ENCODE data around the gene OR2B3. TPM values are rescaled to one million over a fixed set of nuclear protein-coding genes. Genes with fewer than 3 reads are reported as not detected.

Gene OR2B3
- total RNA-seq, 2 donors from 2014 or later = not detected

- no peaks in the 10 kb centered on the region for H3K9me3 ChIP-seq
- WGBS = 4% methylated on average over 1 of the region's 1 CpG
- intact Hi-C loops (cut with DNase I) = no loop called here
These were observed 20.6 kb upstream of the OR2B3 start, which contains the start of gene OR2J3 for GRCh38 chr6:29107758-29108157. TSS of gene OR2J3 (plus strand) at chr6:29108058. CDS start at chr6:29111891, 3,833 bp downstream.

GRCh38 chr6:29099190-29099589 lies 12.1 kb upstream of the OR2B3 start, which contains the start of gene OR2J1:
TSS of gene OR2J1 (plus strand) at chr6:29099490. CDS start at chr6:29100943, 1,453 bp downstream.
- no peak for TF ChIP-seq POLR2A (IDR thresholded peaks at IDR 0.05)
- no peak for TF ChIP-seq CTCF (IDR thresholded peaks at IDR 0.05)
- no peak for TF ChIP-seq POLR2AphosphoS5 (IDR thresholded peaks at IDR 0.05)
- Histone ChIP-seq H3K27ac (no peak within 1 kb of the TSS), H3K27me3 (replicated peaks; ENCODE audit: insufficient read depth) (no peaks in the 10 kb centered on the region), H3K36me3 (no peaks in the 10 kb centered on the region), H3K4me1 (replicated peaks) (no peaks in the 10 kb centered on the region), H3K4me3 (no peak within 1 kb of the TSS), H3K9me3 (no peaks in the 10 kb centered on the region)
- intact Hi-C loops (cut with DNase I) = no loop called here
- 55% methylated on average over 3 of the region's 3 CpGs for WGBS
- no peak for DNase-seq (ENCODE audit: low spot score)

More at GRCh38 chr6:29107758-29108157, 20.6 kb upstream of the OR2B3 start, which contains the start of gene OR2J3:
- Histone ChIP-seq H3K36me3 (no peaks in the 10 kb centered on the region), H3K4me3 (no peak within 1 kb of the TSS), H3K4me1 (replicated peaks) (no peaks in the 10 kb centered on the region), H3K27ac (no peak within 1 kb of the TSS), H3K27me3 (replicated peaks; ENCODE audit: insufficient read depth) (no peaks in the 10 kb centered on the region)
- DNase-seq (ENCODE audit: low spot score) = no peak
- TF ChIP-seq CTCF (IDR thresholded peaks at IDR 0.05) (no peak), POLR2A (IDR thresholded peaks at IDR 0.05) (no peak), POLR2AphosphoS5 (IDR thresholded peaks at IDR 0.05) (no peak)

- TF ChIP-seq CTCF (IDR thresholded peaks at IDR 0.05) (no peak), POLR2AphosphoS5 (IDR thresholded peaks at IDR 0.05) (no peak), POLR2A (IDR thresholded peaks at IDR 0.05) (no peak)
- DNase-seq (ENCODE audit: low spot score) = no peak
- Histone ChIP-seq H3K4me1 (replicated peaks) (no peaks in the 10 kb centered on the region), H3K27me3 (replicated peaks; ENCODE audit: insufficient read depth) (no peaks in the 10 kb centered on the region), H3K4me3 (no peak overlapping the region), H3K27ac (no peak overlapping the region), H3K36me3 (no peaks in the 10 kb centered on the region), H3K9me3 (no peaks in the 10 kb centered on the region)
- 68% methylated on average over 1 of the region's 1 CpG for WGBS
- intact Hi-C loops (cut with DNase I) = no loop called here
These were observed 10.7 kb upstream of the OR2B3 start for GRCh38 chr6:29097803-29098202.

- no peak overlapping the region for H3K27ac ChIP-seq
- WGBS = 91% methylated on average over 3 of the region's 3 CpGs
- no peak for DNase-seq (ENCODE audit: low spot score)
- no peak for TF ChIP-seq POLR2AphosphoS5 (IDR thresholded peaks at IDR 0.05)
- no peak for TF ChIP-seq CTCF (IDR thresholded peaks at IDR 0.05)
- no peak for TF ChIP-seq POLR2A (IDR thresholded peaks at IDR 0.05)
- no peaks in the 10 kb centered on the region for H3K9me3 ChIP-seq
- no peak overlapping the region for H3K4me3 ChIP-seq
- H3K36me3 ChIP-seq = no peaks in the 10 kb centered on the region
- H3K27me3 ChIP-seq (replicated peaks; ENCODE audit: insufficient read depth) = no peaks in the 10 kb centered on the region
- intact Hi-C loops (cut with DNase I) = no loop called here
- no peaks in the 10 kb centered on the region for H3K4me1 ChIP-seq (replicated peaks)
These were observed 5.8 kb upstream of the OR2B3 start for GRCh38 chr6:29092957-29093356.

- 91% methylated on average over 15 of the region's 15 CpGs for WGBS
- H3K4me1 ChIP-seq (replicated peaks) = no peaks in the 10 kb centered on the region
- DNase-seq (ENCODE audit: low spot score) = no peak
- intact Hi-C loops (cut with DNase I) = no loop called here
- no peaks in the 10 kb centered on the region for H3K9me3 ChIP-seq
- H3K27ac ChIP-seq = no peak overlapping the region
- H3K4me3 ChIP-seq = no peak overlapping the region
- no peaks in the 10 kb centered on the region for H3K27me3 ChIP-seq (replicated peaks; ENCODE audit: insufficient read depth)
- H3K36me3 ChIP-seq = no peaks in the 10 kb centered on the region
- no peak for TF ChIP-seq POLR2A (IDR thresholded peaks at IDR 0.05)
- no peak for TF ChIP-seq CTCF (IDR thresholded peaks at IDR 0.05)
- TF ChIP-seq POLR2AphosphoS5 (IDR thresholded peaks at IDR 0.05) = no peak
These were observed 4.7 kb downstream of the OR2B3 start for GRCh38 chr6:29082457-29082856.
